ENCODE results near the gene ARFIP2.
"Not testable (repeated sequence)": the region's sequence is repeated elsewhere in the genome, so short reads cannot be mapped to it uniquely, and the experiment has no call there.

ARFIP2 gene

DNA sequence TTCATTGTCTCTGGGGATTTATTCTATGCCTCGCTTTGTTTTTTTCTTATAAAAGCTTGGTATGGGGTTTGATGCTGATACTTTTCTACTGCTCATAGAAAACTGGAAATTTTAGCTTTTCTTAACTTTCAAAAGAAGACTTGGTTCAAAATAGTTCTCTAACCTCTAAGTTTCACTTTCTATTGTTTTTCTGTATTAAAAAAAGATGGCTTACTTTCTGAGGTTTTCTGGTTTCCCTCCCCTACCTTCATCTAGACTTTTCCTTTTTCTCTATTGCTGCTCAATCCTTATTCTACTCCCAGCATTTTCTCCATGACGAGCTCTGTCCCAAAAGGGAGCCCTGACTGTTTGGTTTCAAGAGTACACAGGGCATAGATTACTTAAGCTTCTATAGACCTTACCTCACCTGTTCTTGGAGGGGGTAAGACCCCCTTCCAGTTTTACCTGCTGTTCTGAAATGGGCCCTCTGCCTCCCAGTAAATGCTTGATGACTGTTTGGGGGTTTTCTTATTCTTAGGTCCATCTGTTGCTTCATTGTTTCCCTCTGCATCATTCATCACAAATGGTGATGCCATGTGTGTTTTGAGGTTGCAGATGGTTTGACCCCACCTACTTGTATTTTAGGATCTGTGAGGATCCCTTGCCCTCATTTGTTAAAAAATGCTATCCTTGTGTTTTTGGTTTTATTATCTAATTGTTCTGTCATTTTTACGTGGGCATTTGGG, 45.4 kb upstream of the ARFIP2 start:
- H3K9me3 ChIP-seq (ENCODE audit: insufficient read depth, low read length) = no peaks in the 10 kb centered on the region
- H3K36me3 ChIP-seq (replicated peaks; ENCODE audit: low read depth, low read length) = peaks cover 5% of the 10 kb centered on the region
- no peak overlapping the region for H3K27ac ChIP-seq (ENCODE audit: low read length)
- H4K20me1 ChIP-seq (ENCODE audit: insufficient read depth, low read length) = no peaks in the 10 kb centered on the region
- H3K4me1 ChIP-seq (ENCODE audit: low read length) = peaks cover 11% of the 10 kb centered on the region
- no peaks in the 10 kb centered on the region for H3K79me2 ChIP-seq (ENCODE audit: low read length)
- H2AFZ ChIP-seq (ENCODE audit: low read depth, low read length) = no peak overlapping the region
- TF ChIP-seq CTCF (IDR thresholded peaks at IDR 0.05; ENCODE audit: low read depth, low read length) = no peak
- no peak for TF ChIP-seq EZH2phosphoT487 (IDR thresholded peaks at IDR 0.05; ENCODE audit: low read depth)
- H3K9ac ChIP-seq (ENCODE audit: low read length) = no peak overlapping the region
- H3K27me3 ChIP-seq (ENCODE audit: low read depth, low read length) = no peaks in the 10 kb centered on the region
- H3K4me3 ChIP-seq (ENCODE audit: low read length) = no peak overlapping the region
- peak overlapping the region; percentile 23; the same call in 1 of the 2 replicates for H3K4me2 ChIP-seq (ENCODE audit: low read length)

DNA sequence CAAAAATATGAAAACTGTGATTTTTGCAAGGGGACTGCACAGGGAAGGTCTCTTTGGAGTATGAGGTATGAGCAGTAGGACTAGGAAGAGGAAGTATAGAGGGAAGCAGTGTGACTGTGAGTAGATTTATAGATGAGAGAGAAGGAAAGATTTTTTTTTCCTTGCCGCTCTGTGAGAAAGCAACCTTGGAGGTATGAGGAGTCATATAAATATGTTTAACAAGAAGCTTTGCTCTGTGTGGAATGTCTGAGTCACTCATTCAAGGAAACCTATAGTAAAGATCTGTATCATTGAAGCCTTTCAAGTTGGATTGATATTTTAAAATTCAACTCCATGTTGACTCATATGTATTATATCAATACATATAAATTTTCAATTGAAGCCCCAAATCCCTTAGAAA, 42.1 kb upstream of the ARFIP2 start:
- no peak overlapping the region for H3K4me3 ChIP-seq (ENCODE audit: low read length)
- no peaks in the 10 kb centered on the region for H3K9me3 ChIP-seq (ENCODE audit: insufficient read depth, low read length)
- no peak overlapping the region for H3K27ac ChIP-seq (ENCODE audit: low read length)
- no peak overlapping the region for H3K4me2 ChIP-seq (ENCODE audit: low read length)
- no peaks in the 10 kb centered on the region for H3K27me3 ChIP-seq (ENCODE audit: low read depth, low read length)
- H3K36me3 ChIP-seq (replicated peaks; ENCODE audit: low read depth, low read length) = peaks cover 16% of the 10 kb centered on the region
- H3K9ac ChIP-seq (ENCODE audit: low read length) = no peak overlapping the region
- no peaks in the 10 kb centered on the region for H4K20me1 ChIP-seq (ENCODE audit: insufficient read depth, low read length)
- no peak for TF ChIP-seq CTCF (IDR thresholded peaks at IDR 0.05; ENCODE audit: low read depth, low read length)
- TF ChIP-seq EZH2phosphoT487 (IDR thresholded peaks at IDR 0.05; ENCODE audit: low read depth) = no peak
- H3K79me2 ChIP-seq (ENCODE audit: low read length) = no peaks in the 10 kb centered on the region
- H3K4me1 ChIP-seq (ENCODE audit: low read length) = peaks cover 6% of the 10 kb centered on the region; the same call in 1 of the 2 replicates
- H2AFZ ChIP-seq (ENCODE audit: low read depth, low read length) = no peak overlapping the region

GRCh38 chr11:6521946-6522345, 40.8 kb upstream of the ARFIP2 start:
- peaks cover 18% of the 10 kb centered on the region for H3K36me3 ChIP-seq (replicated peaks; ENCODE audit: low read depth, low read length)
- H2AFZ ChIP-seq (ENCODE audit: low read depth, low read length); H4K20me1 ChIP-seq (ENCODE audit: insufficient read depth, low read length); H3K27me3 ChIP-seq (ENCODE audit: low read depth, low read length); H3K4me2 ChIP-seq (ENCODE audit: low read length); H3K79me2 ChIP-seq (ENCODE audit: low read length); H3K27ac ChIP-seq (ENCODE audit: low read length); H3K9ac ChIP-seq (ENCODE audit: low read length); H3K4me1 ChIP-seq (ENCODE audit: low read length); H3K9me3 ChIP-seq (ENCODE audit: insufficient read depth, low read length); H3K4me3 ChIP-seq (ENCODE audit: low read length): not testable (repeated sequence)

DNA sequence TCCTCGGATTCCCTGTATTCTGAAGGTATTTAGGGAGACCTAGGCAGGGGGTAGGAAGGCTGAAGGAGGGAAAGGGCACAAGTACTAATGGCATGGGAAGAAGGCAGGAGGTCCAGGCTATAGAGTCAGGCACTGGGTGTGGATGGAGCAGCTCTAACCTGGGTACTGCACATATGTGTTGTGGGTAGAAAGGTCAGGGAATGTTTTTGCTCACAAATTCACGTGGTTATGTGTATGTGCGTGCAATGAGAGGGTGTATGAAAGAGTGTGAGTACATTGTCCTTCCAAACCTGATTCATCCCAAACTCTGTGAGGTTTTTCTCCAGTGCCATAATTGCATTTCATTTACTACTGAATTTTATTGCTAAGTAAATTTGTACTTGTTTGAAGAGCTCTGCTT, 39.1 kb upstream of the ARFIP2 start:
- no peak overlapping the region for H2AFZ ChIP-seq (ENCODE audit: low read depth, low read length)
- no peak overlapping the region for H3K4me3 ChIP-seq (ENCODE audit: low read length)
- H3K27ac ChIP-seq (ENCODE audit: low read length) = no peak overlapping the region
- H3K4me1 ChIP-seq (ENCODE audit: low read length) = no peaks in the 10 kb centered on the region
- no peaks in the 10 kb centered on the region for H3K9me3 ChIP-seq (ENCODE audit: insufficient read depth, low read length)
- no peak for TF ChIP-seq EZH2phosphoT487 (IDR thresholded peaks at IDR 0.05; ENCODE audit: low read depth)
- no peak for TF ChIP-seq CTCF (IDR thresholded peaks at IDR 0.05; ENCODE audit: low read depth, low read length)
- no peaks in the 10 kb centered on the region for H3K27me3 ChIP-seq (ENCODE audit: low read depth, low read length)
- no peaks in the 10 kb centered on the region for H4K20me1 ChIP-seq (ENCODE audit: insufficient read depth, low read length)
- peaks cover 23% of the 10 kb centered on the region for H3K36me3 ChIP-seq (replicated peaks; ENCODE audit: low read depth, low read length)
- no peak overlapping the region for H3K4me2 ChIP-seq (ENCODE audit: low read length)
- H3K9ac ChIP-seq (ENCODE audit: low read length) = no peak overlapping the region
- H3K79me2 ChIP-seq (ENCODE audit: low read length) = no peaks in the 10 kb centered on the region
